Naive thymus-derived CD4-positive, alpha-beta T cell (primary cell): Measurements from ENCODE around the gene CNTF. TPM values are rescaled to one million over a fixed set of nuclear protein-coding genes. Genes with fewer than 3 reads are reported as not detected.
"Not testable (repeated sequence)": the region's sequence is repeated elsewhere in the genome, so short reads cannot be mapped to it uniquely, and the experiment has no call there.

Experiments
- ATAC-seq: fragments of 150-1000 bp; cut with Tn5 transposase; 2 replicates; pipeline ENCODE4 v1.10.0; 2021; ENCODE audit warnings: mild to moderate bottlenecking, moderate library complexity
- CTCF ChIA-PET: fragments of 350-600 bp; sonication (Branson Sonifier 250); formaldehyde crosslinking; loops from one replicate; lab custom pipeline; 2021; ENCODE audit warnings: antibody characterized with exemption; lab: Charles Lee
- POLR2A ChIA-PET: fragments of 350-600 bp; sonication (Branson Sonifier 250); formaldehyde crosslinking; loops from one replicate; lab custom pipeline; 2021; ENCODE audit warnings: antibody characterized with exemption, inconsistent platforms; lab: Charles Lee
- DNase-seq, 9 donors: peaks; one replicate each; pipeline versions ENCODE4 v3.0.0 to v3.0.0-alpha.2; 2020 to 2022; ENCODE audit warnings: mixed read lengths in 1 of 9
- H3K27ac ChIP-seq: one replicate; pipeline ENCODE4 v1.7.0; 2013; ENCODE audit warnings: mild to moderate bottlenecking, low read depth, low read length, moderate library complexity
- H3K27me3 ChIP-seq, 2 donors: one replicate each; pipeline ENCODE4 v1.7.0; 2013; ENCODE audit warnings: low read length in 2 of 2, mild to moderate bottlenecking in 2 of 2, moderate library complexity in 2 of 2; ENCODE audit not compliant: control insufficient read depth in 2 of 2, insufficient read depth in 2 of 2
- H3K36me3 ChIP-seq, 3 experiments: 1 replicate in 2 of 3; 2 replicates in 1 of 3; pipeline ENCODE4 v1.7.0; 2013; ENCODE audit warnings: low read length in 3 of 3, mild to moderate bottlenecking in 3 of 3, moderate library complexity in 1 of 3; ENCODE audit not compliant: insufficient read depth in 3 of 3, control insufficient read depth in 2 of 3
- H3K4me1 ChIP-seq, 2 donors: one replicate each; pipeline ENCODE4 v1.7.0; 2013; ENCODE audit warnings: low read length in 2 of 2, mild to moderate bottlenecking in 2 of 2, moderate library complexity in 1 of 2; ENCODE audit not compliant: control insufficient read depth in 2 of 2, insufficient read depth in 2 of 2
- H3K4me3 ChIP-seq: 2 replicates; pipeline ENCODE4 v1.7.0; 2013; ENCODE audit warnings: mild to moderate bottlenecking, low read length
- H3K9me3 ChIP-seq, 3 experiments: 1 replicate in 2 of 3; 2 replicates in 1 of 3; pipeline ENCODE4 v1.7.0; 2013; ENCODE audit warnings: low read length in 3 of 3; ENCODE audit not compliant: control insufficient read depth in 2 of 3
- H3K27ac Mint-ChIP-seq, 9 donors: one replicate each; pipeline ENCODE4 v1.8.0; 2020 to 2022; ENCODE audit warnings: mixed read lengths in 9 of 9, mild to moderate bottlenecking in 8 of 9, moderate library complexity in 5 of 9, inconsistent platforms in 2 of 9
- H3K27me3 Mint-ChIP-seq, 5 donors: one replicate each; pipeline ENCODE4 v1.8.0; 2021 to 2022; ENCODE audit warnings: mixed read lengths in 5 of 5, mild to moderate bottlenecking in 1 of 5
- H3K36me3 Mint-ChIP-seq, 5 donors: one replicate each; pipeline ENCODE4 v1.8.0; 2020 to 2022; ENCODE audit warnings: mixed read lengths in 5 of 5, mild to moderate bottlenecking in 3 of 5, inconsistent platforms in 1 of 5
- H3K4me1 Mint-ChIP-seq, 7 donors: one replicate each; pipeline ENCODE4 v1.8.0; 2020 to 2022; ENCODE audit warnings: mixed read lengths in 7 of 7, mild to moderate bottlenecking in 3 of 7, inconsistent platforms in 1 of 7
- H3K4me3 Mint-ChIP-seq, 10 donors: one replicate each; pipeline ENCODE4 v1.8.0; 2020 to 2022; ENCODE audit warnings: mild to moderate bottlenecking in 10 of 10, mixed read lengths in 10 of 10, moderate library complexity in 6 of 10, inconsistent platforms in 2 of 10
- H3K9me3 Mint-ChIP-seq, 11 donors: one replicate each; pipeline ENCODE4 v1.8.0; 2020 to 2022; ENCODE audit warnings: mixed read lengths in 11 of 11, mild to moderate bottlenecking in 4 of 11, inconsistent platforms in 1 of 11, moderate library complexity in 1 of 11
- intact Hi-C, 2 donors: fragments of 100-400 bp; cut with micrococcal nuclease; formaldehyde crosslinking; loops; one replicate each; pipeline ENCODE4 v1.15.1; 2023
- polyA plus RNA-seq, 2 donors: library from polyadenylated mRNA; unstranded; fragments of 300-500 nt; fragmentation: Illumina TruSeq; gene quantifications; one replicate each; pipeline ENCODE4 v1.2.3, GENCODE V29; 2021
- total RNA-seq, 6 experiments: library from RNA in 5 of 6; stranded (reverse) in 5 of 6; gene quantifications; 1 replicate in 5 of 6; 2 replicates in 1 of 6; pipeline ENCODE4 v1.2.3 and lab custom pipeline; 2021 to 2026

CNTF gene, protein sequence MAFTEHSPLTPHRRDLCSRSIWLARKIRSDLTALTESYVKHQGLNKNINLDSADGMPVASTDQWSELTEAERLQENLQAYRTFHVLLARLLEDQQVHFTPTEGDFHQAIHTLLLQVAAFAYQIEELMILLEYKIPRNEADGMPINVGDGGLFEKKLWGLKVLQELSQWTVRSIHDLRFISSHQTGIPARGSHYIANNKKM
- total RNA-seq: 1 to 10 TPM; 2.9 to 4.9 (median 4.0) TPM
- under 1 TPM in 1 of 2 donors, not detected in 1; 0.10 TPM for polyA plus RNA-seq
- 1.7 reads per million, percentile 7 among the genes with 10 or more reads in this experiment for total RNA-seq (lab: John Stamatoyannopoulos, UW)

GRCh38 chr11:58622344-58622743 lies at the start of gene CNTF:
Gene CNTF, plus strand, starts transcription at chr11:58622665. Its CDS starts 88 bp downstream, at chr11:58622753.
- H3K9me3 ChIP-seq: no peaks in the 10 kb centered on the region
- peaks cover 0 to 7% of the 10 kb centered on the region in 2 donors for H3K4me1 ChIP-seq
- no peak for DNase-seq
- H3K27me3 ChIP-seq: no peaks in the 10 kb centered on the region
- peaks cover 10 to 39% (median 24%) of the 10 kb centered on the region in 7 donors for H3K4me1 Mint-ChIP-seq
- H3K36me3 ChIP-seq: peaks cover 7 to 61% (median 25%) of the 10 kb centered on the region in 3 experiments
- no peak within 1 kb of the TSS for H3K4me3 ChIP-seq
- no peaks in the 10 kb centered on the region for H3K27me3 Mint-ChIP-seq
- ChIA-PET CTCF (interaction anchor here (1.3 kb wide), 1 partner anchor 33 kb away, joined by 5 read pairs; no protein-coding TSS in a partner anchor), POLR2A (interaction anchor here (1.0 to 1.9 kb wide), 2 partner anchors 17 to 43 kb away, joined by 4 to 8 read pairs; no protein-coding TSS in a partner anchor)
- H3K4me3 Mint-ChIP-seq: peak within 1 kb of the TSS in 2 of 10 donors; percentile 4 to 27
- no peaks in the 10 kb centered on the region for H3K9me3 Mint-ChIP-seq
- peak within 1 kb of the TSS; percentile 16 to 84 (median 51) for H3K27ac Mint-ChIP-seq
- ATAC-seq: no peak
- intact Hi-C loops: no loop called here
- H3K36me3 Mint-ChIP-seq: peaks cover 16 to 51% (median 29%) of the 10 kb centered on the region in 5 donors
- peak within 1 kb of the TSS; percentile 54 for H3K27ac ChIP-seq

DNA sequence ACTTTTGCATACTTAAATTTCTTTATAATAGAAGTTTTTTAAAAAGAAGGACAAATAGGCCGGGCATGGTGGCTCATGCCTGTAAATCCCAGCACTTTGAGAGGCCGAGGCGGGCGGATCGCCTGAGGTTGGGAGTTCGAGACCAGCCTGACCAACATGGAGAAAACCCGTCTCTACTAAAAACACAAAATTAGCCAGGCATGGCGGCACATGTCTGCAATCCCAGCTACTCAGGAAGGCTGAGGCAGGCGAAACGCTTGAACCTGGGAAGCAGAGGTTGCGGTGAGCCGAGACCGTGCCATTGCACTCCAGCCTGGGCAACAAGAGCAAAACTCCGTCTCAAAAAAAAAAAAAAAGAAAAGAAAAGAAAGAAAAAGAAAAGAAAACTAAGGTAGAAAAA lies 49.6 kb upstream of the CNTF start:
- intact Hi-C loops: loop anchor here in 1 of 2 donors (10.0 kb wide), 1 partner anchor 1148 kb away; the partner anchor contains the start of gene SLC43A3
- POLR2A ChIA-PET: interaction anchor here (0.7 to 8.6 kb wide), 7 partner anchors 13 to 920 kb away, joined by 3 to 140 read pairs (median 3); no protein-coding TSS in a partner anchor
- DNase-seq, H3K9me3 ChIP-seq, H3K27me3 ChIP-seq, H3K9me3 Mint-ChIP-seq, H3K27me3 Mint-ChIP-seq, ATAC-seq: not testable (repeated sequence)
- Mint-ChIP-seq H3K27ac (peak overlapping the region; percentile 90 to 100 (median 98)), H3K36me3 (peaks cover 5 to 41% (median 19%) of the 10 kb centered on the region in 5 donors), H3K4me3 (peak overlapping the region; percentile 87 to 99 (median 96)), H3K4me1 (peaks cover 33 to 90% (median 75%) of the 10 kb centered on the region in 7 donors)
- CTCF ChIA-PET: interaction anchor here (0.7 to 1.7 kb wide), 3 partner anchors 20 to 49 kb away, joined by 4 to 5 read pairs (median 5); no protein-coding TSS in a partner anchor
- H3K27ac ChIP-seq: peak overlapping the region; percentile 98
- peaks cover 29 to 49% of the 10 kb centered on the region in 2 donors for H3K4me1 ChIP-seq
- H3K36me3 ChIP-seq: peaks cover 5 to 23% (median 7%) of the 10 kb centered on the region in 3 experiments
- H3K4me3 ChIP-seq: peak overlapping the region; percentile 99

DNA sequence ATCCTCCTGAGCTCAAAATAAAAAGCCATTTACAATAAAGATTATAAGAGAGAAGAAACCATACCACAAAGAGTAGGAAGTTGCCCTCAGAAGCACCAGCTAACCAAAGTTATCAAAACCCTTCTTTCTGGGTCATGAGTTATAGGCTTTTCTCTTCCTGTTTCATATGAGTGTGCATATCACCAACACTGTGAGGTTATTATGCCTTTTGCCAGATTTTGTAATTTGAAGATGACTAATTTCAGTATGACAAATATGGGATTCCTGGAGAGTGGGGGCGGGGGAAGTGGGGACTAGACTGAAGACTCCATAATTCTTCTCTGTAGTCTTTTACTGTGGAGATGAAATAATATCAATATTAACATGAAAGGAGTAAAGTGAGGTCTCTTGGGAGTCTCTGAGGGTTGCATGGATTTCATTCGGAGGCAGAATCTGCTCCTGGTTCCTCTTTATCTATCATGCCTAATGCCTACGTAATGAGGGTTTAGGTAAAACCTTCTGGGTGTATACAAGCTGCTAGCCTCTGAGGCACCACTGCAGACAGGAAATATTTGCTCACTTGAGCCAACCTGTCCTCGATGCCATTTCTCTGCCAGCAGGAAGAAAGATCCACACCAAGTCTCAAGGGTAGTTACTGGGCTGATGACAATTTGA lies 48.9 kb upstream of the CNTF start:
- POLR2A ChIA-PET: interaction anchor here (0.6 to 8.6 kb wide), 12 partner anchors 8 to 921 kb away, joined by 3 to 140 read pairs (median 3); no protein-coding TSS in a partner anchor
- CTCF ChIA-PET: interaction anchor here (0.7 to 1.7 kb wide), 3 partner anchors 21 to 50 kb away, joined by 4 to 5 read pairs (median 5); no protein-coding TSS in a partner anchor

DNA sequence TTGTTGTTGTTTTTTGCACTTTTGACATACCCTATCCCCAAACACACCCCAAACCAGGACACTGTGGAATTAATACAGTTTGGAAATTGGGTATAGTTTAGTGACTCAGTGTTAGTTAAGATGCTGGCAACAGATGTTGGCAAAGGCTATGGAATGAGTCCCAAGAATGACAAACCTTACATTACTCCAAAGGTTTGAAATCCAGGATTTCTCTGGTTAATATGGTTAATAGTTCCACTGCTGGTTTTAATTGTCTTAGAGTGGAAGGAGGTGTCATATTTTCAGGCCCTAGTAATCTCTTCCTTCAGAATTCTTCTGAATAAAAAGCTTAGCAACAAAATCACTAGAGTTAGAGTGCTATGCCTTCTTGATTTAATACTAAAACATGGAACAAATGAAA lies 47.6 kb upstream of the CNTF start:
- H3K36me3 ChIP-seq: peaks cover 5 to 12% (median 7%) of the 10 kb centered on the region in 3 experiments
- DNase-seq (no peak), ATAC-seq (no peak)
- H3K36me3 Mint-ChIP-seq: peaks cover 5 to 28% (median 9%) of the 10 kb centered on the region in 5 donors
- peak overlapping the region; percentile 95 to 99 (median 96) for H3K4me3 Mint-ChIP-seq
- H3K27me3 ChIP-seq: no peaks in the 10 kb centered on the region
- peak overlapping the region; percentile 99 for H3K4me3 ChIP-seq
- peak overlapping the region; percentile 98 for H3K27ac ChIP-seq
- H3K9me3 Mint-ChIP-seq: peaks cover 0 to 9% (median 0%) of the 10 kb centered on the region in 11 donors
- peaks cover 31 to 40% of the 10 kb centered on the region in 2 donors for H3K4me1 ChIP-seq
- peaks cover 20 to 76% (median 65%) of the 10 kb centered on the region in 7 donors for H3K4me1 Mint-ChIP-seq
- peaks cover 0 to 5% (median 0%) of the 10 kb centered on the region in 5 donors for H3K27me3 Mint-ChIP-seq
- ChIA-PET CTCF (interaction anchor here (0.6 kb wide), 1 partner anchor 779 kb away, joined by 3 read pairs; no protein-coding TSS in a partner anchor), POLR2A (interaction anchor here (1.2 to 8.6 kb wide), 6 partner anchors 7 to 767 kb away, joined by 3 to 140 read pairs (median 17); no protein-coding TSS in a partner anchor)
- intact Hi-C loops: loop anchor here (1.0 to 10.0 kb wide), 5 partner anchors 50 to 1238 kb away; partner anchors contain the start of genes P2RX3 (in 1 of the 2), SLC43A3 (in 1 of the 2) and SSRP1 (in 1 of the 2)
- peak overlapping the region; percentile 90 to 100 (median 99) for H3K27ac Mint-ChIP-seq
- no peaks in the 10 kb centered on the region for H3K9me3 ChIP-seq

More for the DNA sequence above, 48.9 kb upstream of the CNTF start:
- Mint-ChIP-seq H3K27ac (peak overlapping the region; percentile 90 to 100 (median 98)), H3K36me3 (peaks cover 5 to 38% (median 14%) of the 10 kb centered on the region in 5 donors), H3K4me1 (peaks cover 27 to 84% (median 70%) of the 10 kb centered on the region in 7 donors), H3K9me3 (peaks cover 0 to 4% (median 0%) of the 10 kb centered on the region in 11 donors), H3K27me3 (peaks cover 0 to 5% (median 0%) of the 10 kb centered on the region in 5 donors), H3K4me3 (peak overlapping the region; percentile 87 to 99 (median 96))
- DNase-seq (peak in 8 of 9 donors; percentile 41 to 66 (median 58)), ATAC-seq (peak; percentile 29)
- peaks cover 29 to 44% of the 10 kb centered on the region in 2 donors for H3K4me1 ChIP-seq
- peak overlapping the region; percentile 98 for H3K27ac ChIP-seq
- H3K4me3 ChIP-seq: peak overlapping the region; percentile 99
- H3K9me3 ChIP-seq: no peaks in the 10 kb centered on the region
- intact Hi-C loops: loop anchor here in 1 of 2 donors (10.0 kb wide), 1 partner anchor 1149 kb away; the partner anchor contains the start of gene SLC43A3
- no peaks in the 10 kb centered on the region for H3K27me3 ChIP-seq
- H3K36me3 ChIP-seq: peaks cover 5 to 24% (median 7%) of the 10 kb centered on the region in 3 experiments

GRCh38 chr11:58575377-58576020 lies 47.0 kb upstream of the CNTF start, which contains the start of gene LPXN:
Gene LPXN, minus strand, starts transcription at chr11:58575856. Its CDS starts 84 bp downstream, at chr11:58575772.
- Mint-ChIP-seq H3K27ac (peak within 1 kb of the TSS; percentile 98 to 100 (median 99)), H3K4me1 (peaks cover 24 to 76% (median 67%) of the 10 kb centered on the region in 7 donors), H3K27me3 (peaks cover 0 to 5% (median 0%) of the 10 kb centered on the region in 5 donors), H3K9me3 (peaks cover 0 to 10% (median 0%) of the 10 kb centered on the region in 11 donors), H3K36me3 (peaks cover 2 to 26% (median 4%) of the 10 kb centered on the region in 5 donors), H3K4me3 (peak within 1 kb of the TSS; percentile 95 to 100 (median 98))
- intact Hi-C loops: loop anchor here (1.0 to 10.0 kb wide), 6 partner anchors 50 to 1238 kb away; partner anchors contain the start of genes P2RX3 (in 1 of the 2), SLC43A3 (in 1 of the 2) and SSRP1 (in 1 of the 2)
- DNase-seq (peak; percentile 29 to 77 (median 68)), ATAC-seq (no peak)
- ChIA-PET CTCF (interaction anchor here (0.6 to 3.3 kb wide), 3 partner anchors 8 to 84 kb away, joined by 3 to 26 read pairs (median 22); no protein-coding TSS in a partner anchor), POLR2A (interaction anchor here (0.6 to 8.6 kb wide), 12 partner anchors 7 to 834 kb away, joined by 3 to 140 read pairs (median 4); partner anchors contain the start of genes FAM111A and SELENOH)
- H3K27ac ChIP-seq: peak within 1 kb of the TSS; percentile 98
- H3K4me1 ChIP-seq: peaks cover 37 to 43% of the 10 kb centered on the region in 2 donors
- H3K4me3 ChIP-seq: peak within 1 kb of the TSS; percentile 99
- peaks cover 3 to 8% (median 5%) of the 10 kb centered on the region in 3 experiments for H3K36me3 ChIP-seq
- H3K9me3 ChIP-seq: no peaks in the 10 kb centered on the region
- no peaks in the 10 kb centered on the region for H3K27me3 ChIP-seq
